Nephron progenitor cell (in vitro differentiated cells): ENCODE measurements around the gene BCL11A.

ENCODE experiments used
- DNase-seq: peaks from one replicate; pipeline ENCODE4 v3.0.0; 2021
- H3K27ac Mint-ChIP-seq: 2 replicates; pipeline ENCODE4 v1.8.0; 2021; ENCODE audit warnings: mild to moderate bottlenecking, moderate library complexity, mixed read lengths
- H3K27me3 Mint-ChIP-seq: 2 replicates; pipeline ENCODE4 v1.8.0; 2021; ENCODE audit warnings: mild to moderate bottlenecking, low read depth, mixed read lengths; ENCODE audit not compliant: poor library complexity
- H3K36me3 Mint-ChIP-seq: 2 replicates; pipeline ENCODE4 v1.8.0; 2021; ENCODE audit warnings: low read depth, mixed read lengths
- H3K4me1 Mint-ChIP-seq: 2 replicates; pipeline ENCODE4 v1.8.0; 2021; ENCODE audit warnings: mixed read lengths
- H3K4me3 Mint-ChIP-seq: 2 replicates; pipeline ENCODE4 v1.8.0; 2021; ENCODE audit warnings: mild to moderate bottlenecking, moderate library complexity, mixed read lengths
- H3K9me3 Mint-ChIP-seq: 2 replicates; pipeline ENCODE4 v1.8.0; 2021; ENCODE audit warnings: mild to moderate bottlenecking, moderate library complexity, mixed read lengths
- CTCF ChIP-seq: fragments of 200-600 bp; sonication (generic); IDR thresholded peaks from 2 replicates; pipeline ENCODE4 v1.5.0; 2021; ENCODE audit warnings: antibody characterized with exemption

Gene BCL11A

GRCh38 chr2:60492548-60492947, 60.9 kb downstream of the BCL11A start:
- Mint-ChIP-seq H3K27ac (no peak overlapping the region), H3K36me3 (no peaks in the 10 kb centered on the region), H3K27me3 (peaks cover 6% of the 10 kb centered on the region), H3K4me3 (no peak overlapping the region), H3K9me3 (no peaks in the 10 kb centered on the region), H3K4me1 (peaks cover 26% of the 10 kb centered on the region)
- no peak for DNase-seq
- no peak for TF ChIP-seq CTCF

- Mint-ChIP-seq H3K27ac (no peak overlapping the region), H3K4me1 (peaks cover 21% of the 10 kb centered on the region), H3K9me3 (no peaks in the 10 kb centered on the region), H3K27me3 (peaks cover 6% of the 10 kb centered on the region), H3K36me3 (no peaks in the 10 kb centered on the region), H3K4me3 (no peak overlapping the region)
- no peak for TF ChIP-seq CTCF
- DNase-seq: no peak
These were observed 62.6 kb downstream of the BCL11A start for GRCh38 chr2:60490848-60491247.

- DNase-seq: no peak
- Mint-ChIP-seq H3K36me3 (no peaks in the 10 kb centered on the region), H3K9me3 (no peaks in the 10 kb centered on the region), H3K27ac (no peak overlapping the region), H3K4me1 (peaks cover 23% of the 10 kb centered on the region), H3K4me3 (no peak overlapping the region), H3K27me3 (peaks cover 6% of the 10 kb centered on the region)
- TF ChIP-seq CTCF: no peak
These were observed 63.0 kb downstream of the BCL11A start for GRCh38 chr2:60490441-60490840.

- Mint-ChIP-seq H3K36me3 (no peaks in the 10 kb centered on the region), H3K9me3 (no peaks in the 10 kb centered on the region), H3K4me1 (peaks cover 27% of the 10 kb centered on the region), H3K27me3 (peaks cover 6% of the 10 kb centered on the region), H3K4me3 (no peak overlapping the region), H3K27ac (no peak overlapping the region)
- TF ChIP-seq CTCF: no peak
- DNase-seq: no peak
These were observed 64.2 kb downstream of the BCL11A start for GRCh38 chr2:60489289-60489688.

- no peaks in the 10 kb centered on the region for H3K36me3 Mint-ChIP-seq
- no peak for TF ChIP-seq CTCF
- H3K9me3 Mint-ChIP-seq: no peaks in the 10 kb centered on the region
- no peak overlapping the region for H3K27ac Mint-ChIP-seq
- DNase-seq: no peak
- H3K27me3 Mint-ChIP-seq: peaks cover 6% of the 10 kb centered on the region
- peaks cover 27% of the 10 kb centered on the region for H3K4me1 Mint-ChIP-seq
- no peak overlapping the region for H3K4me3 Mint-ChIP-seq
These were observed 65.2 kb downstream of the BCL11A start for GRCh38 chr2:60488291-60488690.

- H3K4me3 Mint-ChIP-seq: no peak overlapping the region
- H3K4me1 Mint-ChIP-seq: peaks cover 36% of the 10 kb centered on the region
- peaks cover 7% of the 10 kb centered on the region for H3K27me3 Mint-ChIP-seq
- no peak overlapping the region for H3K27ac Mint-ChIP-seq
- TF ChIP-seq CTCF: no peak
- H3K9me3 Mint-ChIP-seq: no peaks in the 10 kb centered on the region
- no peaks in the 10 kb centered on the region for H3K36me3 Mint-ChIP-seq
- DNase-seq: no peak
These were observed 66.3 kb downstream of the BCL11A start for GRCh38 chr2:60487174-60487573.
